GM23248 (cell line): Measurements from ENCODE around the gene TPK1.

Source experiments
- EZH2 ChIP-seq: fragments of 200-600 bp; sonication (generic); IDR thresholded peaks from 2 replicates; pipeline ENCODE4 v1.6.1; 2018; ENCODE audit warnings: antibody characterized with exemption, mild to moderate bottlenecking; ENCODE audit not compliant: insufficient read depth, poor library complexity, severe bottlenecking
- EZH2phosphoT487 ChIP-seq: fragments of 200-600 bp; sonication (generic); IDR thresholded peaks from 2 replicates; pipeline ENCODE4 v1.6.1; 2018; ENCODE audit warnings: antibody characterized with exemption, moderate library complexity, mild to moderate bottlenecking, low read depth; ENCODE audit not compliant: insufficient read depth

DNA sequence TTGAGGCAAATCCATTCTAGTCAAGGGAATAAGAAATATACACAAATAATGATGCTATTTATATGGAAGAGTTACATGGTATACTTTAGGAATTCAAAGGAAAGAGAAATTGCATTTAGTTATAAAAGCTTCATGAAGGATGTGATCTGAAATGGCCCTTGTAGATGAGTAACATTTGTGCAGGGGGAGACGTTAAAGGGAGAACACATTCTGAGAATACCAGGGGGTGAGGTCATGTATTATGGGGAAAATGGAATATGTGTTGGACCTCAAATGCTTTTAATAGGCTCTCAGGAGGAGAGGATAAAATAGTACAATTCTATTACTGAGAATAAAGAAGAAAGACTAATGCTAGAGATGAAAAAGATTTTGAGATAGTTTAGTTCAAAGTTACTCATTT, 309.9 kb downstream of the TPK1 start:
- no peak for TF ChIP-seq EZH2
- TF ChIP-seq EZH2phosphoT487 = no peak
